Esophagus (tissue), 2 donors: Measurements from ENCODE around the gene TOX2. TPM values are rescaled to one million over a fixed set of nuclear protein-coding genes. Genes with fewer than 3 reads are reported as not detected.

ENCODE experiments used
- H3K27ac ChIP-seq, 2 donors: one replicate each; pipeline ENCODE4 v1.5.1; 2013; ENCODE audit warnings: low read depth in 2 of 2, mild to moderate bottlenecking in 2 of 2, inconsistent platforms in 1 of 2, low read length in 1 of 2, moderate library complexity in 1 of 2
- H3K27me3 ChIP-seq, 2 donors: one replicate each; pipeline ENCODE4 v1.6.1; 2013; ENCODE audit warnings: low read length in 2 of 2, control low read depth in 1 of 2, mild to moderate bottlenecking in 1 of 2; ENCODE audit not compliant: insufficient read depth in 2 of 2, control insufficient read depth in 1 of 2
- H3K36me3 ChIP-seq, 2 donors: one replicate each; pipeline ENCODE4 v1.6.1; 2013; ENCODE audit warnings: low read length in 1 of 2; ENCODE audit not compliant: control insufficient read depth in 2 of 2, insufficient read depth in 2 of 2
- H3K4me1 ChIP-seq, 2 donors: one replicate each; pipeline ENCODE4 v1.6.1; 2013; ENCODE audit warnings: low read length in 1 of 2; ENCODE audit not compliant: control insufficient read depth in 2 of 2, insufficient read depth in 2 of 2
- H3K4me3 ChIP-seq, 2 donors: one replicate each; pipeline ENCODE4 v1.5.1; 2013; ENCODE audit warnings: low read length in 2 of 2, mild to moderate bottlenecking in 2 of 2, low read depth in 1 of 2, moderate library complexity in 1 of 2
- H3K9me3 ChIP-seq, 2 donors: one replicate each; pipeline ENCODE4 v1.6.1; 2013; ENCODE audit warnings: mild to moderate bottlenecking in 2 of 2, low read depth in 1 of 2, low read length in 1 of 2, moderate library complexity in 1 of 2; ENCODE audit not compliant: control insufficient read depth in 2 of 2, insufficient read depth in 1 of 2
- WGBS, 2 donors: extraction: QIAGEN DNeasy Blood & Tissue Kit; methylation state at CpG; one replicate each; pipeline ENCODE4 v1.1.7; 2013; 5-methylcytosine and 5-hydroxymethylcytosine counted together
- polyA plus RNA-seq, 2 donors: library from polyadenylated mRNA; stranded (reverse); fragments of 200-250 nt; gene quantifications; one replicate each; pipeline ENCODE4 v1.2.3, GENCODE V29; 2013
- donor health status: healthy with polysubstance abuse.
- donor health status: Bipolar disorder and iron deficiency.

The TOX2 gene
- polyA plus RNA-seq, 2 donors, result 6.9 to 10.5 TPM

DNA sequence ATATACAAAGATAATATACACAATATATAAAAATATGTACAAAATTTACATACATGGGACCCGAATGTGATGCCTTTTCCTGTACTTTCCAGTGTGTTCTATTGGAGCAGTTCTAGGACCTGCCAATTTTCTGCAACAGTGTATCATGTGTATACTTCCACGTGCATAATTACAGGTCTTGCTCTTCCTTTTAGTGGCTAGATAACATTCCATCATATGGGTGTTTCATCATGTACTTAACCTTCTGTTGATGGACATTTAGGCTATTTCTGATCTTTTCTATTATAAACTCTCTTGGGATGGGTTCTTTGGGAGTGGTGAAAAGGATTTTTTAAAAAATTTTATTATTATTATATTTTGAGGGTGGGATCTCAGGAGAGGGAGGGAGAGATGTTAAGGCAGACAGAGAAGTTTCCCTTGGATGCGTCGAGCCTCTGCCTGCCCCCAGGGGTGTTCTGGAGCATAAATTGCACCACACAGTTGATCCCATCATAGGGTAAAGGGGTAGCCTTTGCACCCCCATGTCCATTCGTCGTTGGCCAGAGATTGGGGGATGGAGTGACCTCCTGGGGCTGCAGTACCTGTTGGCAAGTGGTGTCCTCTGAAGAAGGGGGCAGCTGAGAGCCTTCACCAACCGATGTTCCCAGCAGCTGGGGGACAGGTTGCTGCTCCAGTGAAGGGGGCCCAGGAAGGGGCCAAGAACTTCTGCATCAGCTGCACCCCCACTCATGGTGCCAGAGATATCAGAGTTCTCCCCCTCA lies 110.3 kb downstream of the TOX2 start:
- WGBS, 2 donors, result 69 to 73% methylated on average over 7 of the region's 7 CpGs

DNA sequence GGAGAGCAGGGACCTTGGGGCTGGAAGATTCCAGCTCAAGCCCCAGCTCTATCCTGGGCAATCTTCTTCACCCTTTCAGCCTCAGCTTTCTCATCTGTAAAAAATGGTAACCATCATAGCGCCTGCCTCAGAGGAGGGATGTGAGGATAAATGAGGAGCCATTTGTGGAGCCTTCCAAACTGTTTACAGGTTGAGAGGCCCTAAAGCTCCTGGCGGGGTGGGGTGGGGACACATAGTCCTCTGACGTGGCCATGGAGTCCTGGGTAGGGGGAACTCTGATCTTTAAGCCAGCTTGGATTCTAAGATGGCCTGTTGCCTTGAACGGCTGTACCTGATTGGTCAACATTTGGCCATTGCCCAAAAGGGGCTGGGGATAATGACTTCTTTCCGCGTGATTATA lies 111.1 kb downstream of the TOX2 start:
- H3K9me3 ChIP-seq, result no peaks in the 10 kb centered on the region
- no peak overlapping the region for H3K4me3 ChIP-seq
- WGBS, 2 donors, result 87 to 92% methylated on average over 6 of the region's 6 CpGs
- peaks cover 0 to 4% of the 10 kb centered on the region in 2 donors for H3K36me3 ChIP-seq
- H3K4me1 ChIP-seq, result peaks cover 0 to 3% of the 10 kb centered on the region in 2 donors
- no peaks in the 10 kb centered on the region for H3K27me3 ChIP-seq
- no peak overlapping the region for H3K27ac ChIP-seq

More for the DNA sequence above, 110.3 kb downstream of the TOX2 start:
- no peaks in the 10 kb centered on the region for H3K27me3 ChIP-seq
- no peaks in the 10 kb centered on the region for H3K9me3 ChIP-seq
- peaks cover 0 to 4% of the 10 kb centered on the region in 2 donors for H3K36me3 ChIP-seq
- peaks cover under 1 to 3% of the 10 kb centered on the region in 2 donors for H3K4me1 ChIP-seq
- H3K4me3 ChIP-seq, result no peak overlapping the region
- no peak overlapping the region for H3K27ac ChIP-seq

DNA sequence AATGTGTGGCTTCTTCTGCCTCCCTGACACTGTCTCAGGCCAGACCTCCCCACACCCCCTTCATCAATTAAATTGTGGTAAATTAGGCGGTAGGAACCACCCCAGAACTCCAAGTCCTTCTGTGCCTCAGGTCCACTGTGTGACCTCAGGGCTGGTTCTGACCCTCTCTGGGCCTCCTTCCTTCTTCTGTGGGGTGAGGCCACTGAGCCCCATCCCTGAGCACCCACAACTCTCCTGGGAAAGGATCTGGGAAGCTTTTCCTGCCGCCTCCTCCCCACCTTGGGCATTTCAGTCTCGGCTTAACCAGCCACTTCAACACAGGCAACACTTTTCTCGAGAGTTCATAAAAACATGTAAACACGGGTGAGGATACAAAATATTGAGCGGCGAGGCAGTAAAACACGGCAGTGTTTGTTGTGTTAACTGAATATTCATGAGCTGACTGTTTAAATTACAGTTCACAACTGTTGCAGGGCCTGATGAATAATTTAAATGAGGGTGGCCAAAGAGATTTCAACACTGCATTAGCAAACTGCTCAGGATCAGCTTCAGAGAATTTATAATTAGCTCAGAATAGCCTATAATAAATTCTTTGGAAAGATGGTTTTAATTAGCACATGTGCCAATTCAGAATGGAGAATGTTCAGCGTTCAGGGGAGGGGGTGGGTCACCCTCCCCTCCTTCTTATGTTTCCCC lies 112.1 kb downstream of the TOX2 start:
- 71 to 75% methylated on average over 9 of the region's 9 CpGs for WGBS, 2 donors
- no peaks in the 10 kb centered on the region for H3K36me3 ChIP-seq
- H3K27ac ChIP-seq, result no peak overlapping the region
- peaks cover 0 to 3% of the 10 kb centered on the region in 2 donors for H3K4me1 ChIP-seq
- H3K27me3 ChIP-seq, result no peaks in the 10 kb centered on the region
- H3K9me3 ChIP-seq, result no peaks in the 10 kb centered on the region
- no peak overlapping the region for H3K4me3 ChIP-seq

DNA sequence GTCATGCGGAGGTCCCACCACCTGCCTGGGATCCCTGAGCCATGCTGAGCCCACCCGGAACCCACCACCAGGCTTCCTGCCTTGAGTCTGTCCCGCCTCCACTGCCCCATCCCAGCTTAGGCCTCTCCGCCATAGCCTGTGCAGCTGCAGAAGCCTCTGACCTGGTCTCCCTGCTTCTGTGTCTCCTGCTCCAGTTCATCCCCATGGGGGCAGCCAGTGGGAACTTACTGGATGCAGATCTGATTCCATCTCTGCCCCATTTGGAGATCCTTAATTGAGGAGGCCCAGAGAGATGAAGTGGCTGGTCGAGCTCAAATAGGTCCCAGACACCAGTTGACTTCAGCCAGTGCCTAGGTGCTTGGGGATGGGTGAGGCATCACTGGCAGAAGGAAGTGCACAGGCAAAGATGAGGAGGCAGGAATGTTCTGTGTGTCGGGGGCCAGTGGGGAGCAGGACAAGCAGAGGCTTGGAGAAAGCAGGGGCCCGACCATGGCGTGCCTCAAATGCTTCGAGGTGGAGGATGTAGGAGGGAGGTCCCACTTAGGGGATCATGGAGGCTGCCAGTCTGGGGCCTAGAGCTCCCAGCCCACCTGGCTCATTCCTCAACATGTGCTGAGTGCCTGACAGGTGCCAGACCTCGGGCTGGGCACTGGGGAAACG lies 112.8 kb downstream of the TOX2 start:
- H3K4me3 ChIP-seq, result no peak overlapping the region
- no peaks in the 10 kb centered on the region for H3K9me3 ChIP-seq
- no peak overlapping the region for H3K27ac ChIP-seq
- no peaks in the 10 kb centered on the region for H3K27me3 ChIP-seq
- WGBS, 2 donors, result 80 to 90% methylated on average over 11 of the region's 11 CpGs
- peaks cover 0 to 3% of the 10 kb centered on the region in 2 donors for H3K4me1 ChIP-seq
- H3K36me3 ChIP-seq, result no peaks in the 10 kb centered on the region

DNA sequence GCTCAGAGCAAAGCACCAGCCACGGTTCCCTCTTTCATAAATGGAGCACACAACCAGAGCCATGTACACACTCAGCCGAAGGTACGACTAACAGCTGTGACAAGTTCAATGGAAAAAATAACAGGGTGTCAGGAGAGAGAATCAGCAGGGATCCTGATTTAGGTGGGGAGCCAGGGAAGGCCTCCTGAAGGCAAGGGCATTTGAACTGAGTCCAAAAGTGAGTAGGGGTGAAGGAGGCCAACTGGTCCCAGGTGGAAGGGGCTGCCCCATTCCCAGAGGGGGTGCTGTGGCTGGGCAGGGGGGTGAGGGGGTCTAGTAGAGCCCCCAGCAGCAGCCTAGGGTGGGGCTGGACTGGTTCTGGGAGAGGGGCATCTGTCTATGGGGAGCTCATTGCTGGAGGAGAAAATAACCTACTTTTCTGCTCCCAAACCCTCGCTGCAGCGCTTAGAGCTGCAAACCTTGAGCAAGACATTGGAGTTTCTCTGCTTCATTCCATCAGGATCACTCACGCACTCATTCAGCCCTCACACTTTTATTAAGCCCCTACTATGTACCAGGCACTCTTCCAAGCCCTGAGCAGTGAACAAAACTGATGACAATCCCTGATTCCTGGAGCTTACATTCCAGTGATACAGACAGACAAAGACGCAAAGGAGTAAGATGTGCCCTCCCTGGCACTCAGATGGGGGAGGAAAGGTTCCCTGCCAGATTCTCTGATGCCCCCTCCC lies 113.5 kb downstream of the TOX2 start:
- no peaks in the 10 kb centered on the region for H3K27me3 ChIP-seq
- H3K36me3 ChIP-seq, result no peaks in the 10 kb centered on the region
- no peaks in the 10 kb centered on the region for H3K9me3 ChIP-seq
- H3K4me3 ChIP-seq, result no peak overlapping the region
- 84 to 85% methylated on average over 7 of the region's 7 CpGs for WGBS, 2 donors
- H3K27ac ChIP-seq, result no peak overlapping the region
- H3K4me1 ChIP-seq, result peaks cover 0 to 3% of the 10 kb centered on the region in 2 donors

DNA sequence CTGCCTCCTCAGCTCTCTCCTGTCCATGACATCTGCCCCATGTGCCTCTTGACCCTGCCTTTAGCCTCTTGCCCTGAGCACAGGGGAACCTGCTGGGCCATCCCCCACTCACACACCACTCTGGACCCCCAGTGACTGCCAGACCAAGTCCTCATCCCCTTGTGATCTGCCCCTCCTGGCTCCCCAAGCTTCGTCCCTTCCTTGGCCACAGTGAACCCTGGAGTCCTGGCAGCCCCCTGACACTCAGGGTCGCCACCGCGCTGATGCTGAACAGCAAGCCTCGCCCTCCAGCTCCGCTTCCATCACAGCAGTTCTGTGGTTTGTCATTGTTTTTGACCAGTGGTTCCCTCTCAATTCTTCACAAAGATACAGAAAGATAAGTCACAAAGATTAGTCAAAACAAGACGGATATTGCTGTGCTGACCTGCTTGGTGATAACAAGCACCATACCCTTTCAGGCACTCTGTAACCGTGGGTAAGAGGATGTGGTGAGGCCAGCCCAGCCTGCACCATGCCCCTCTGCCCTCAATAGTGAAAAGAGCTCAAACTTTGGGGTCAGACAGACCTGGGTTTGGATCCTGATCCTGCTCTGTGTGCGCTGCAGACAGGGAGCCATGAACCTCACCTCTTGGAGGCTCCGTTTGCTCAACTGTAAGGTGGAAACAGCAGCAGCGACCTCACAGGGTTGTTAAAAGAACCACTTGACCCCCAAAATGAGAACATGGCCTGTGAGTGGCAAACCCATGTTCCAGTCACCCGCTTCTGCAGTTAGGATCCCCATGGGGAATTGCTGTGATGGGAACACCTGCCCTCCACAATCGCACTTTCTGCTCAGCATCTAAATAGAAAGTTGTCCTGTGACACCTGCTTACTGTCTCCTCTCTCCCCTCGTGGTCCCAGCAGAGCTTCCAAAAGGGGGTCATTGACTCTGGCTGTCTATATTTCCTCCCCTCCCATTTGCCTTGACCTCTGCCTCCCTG lies 114.5 kb downstream of the TOX2 start:
- Histone ChIP-seq H3K27me3 (no peaks in the 10 kb centered on the region), H3K9me3 (no peaks in the 10 kb centered on the region), H3K4me3 (no peak overlapping the region), H3K4me1 (peaks cover 0 to 3% of the 10 kb centered on the region in 2 donors), H3K36me3 (no peaks in the 10 kb centered on the region), H3K27ac (no peak overlapping the region)
- WGBS, 2 donors, result 66 to 68% methylated on average over 14 of the region's 14 CpGs

DNA sequence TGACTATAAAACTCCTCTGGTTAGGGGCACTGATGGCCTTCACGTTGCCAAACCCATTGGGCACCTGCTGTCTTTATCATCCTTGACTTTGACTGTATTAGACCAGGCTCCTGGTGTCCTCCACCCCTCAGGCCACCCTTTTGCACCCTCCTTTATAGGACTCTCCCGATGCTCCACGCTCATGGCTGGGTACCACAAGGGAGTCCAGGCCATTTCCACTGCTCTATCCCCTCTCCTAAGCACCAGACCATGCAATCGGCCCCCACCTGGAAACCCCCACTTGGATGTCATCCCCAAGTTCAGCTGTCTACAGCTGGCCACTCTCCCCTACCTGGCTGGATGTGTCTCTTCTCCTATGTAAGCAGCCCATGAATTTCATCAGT lies 115.2 kb downstream of the TOX2 start:
- Histone ChIP-seq H3K9me3 (no peaks in the 10 kb centered on the region), H3K4me1 (peaks cover 0 to 3% of the 10 kb centered on the region in 2 donors), H3K27ac (no peak overlapping the region), H3K27me3 (no peaks in the 10 kb centered on the region), H3K4me3 (no peak overlapping the region), H3K36me3 (no peaks in the 10 kb centered on the region)
- 84 to 89% methylated on average over 4 of the region's 4 CpGs for WGBS, 2 donors

DNA sequence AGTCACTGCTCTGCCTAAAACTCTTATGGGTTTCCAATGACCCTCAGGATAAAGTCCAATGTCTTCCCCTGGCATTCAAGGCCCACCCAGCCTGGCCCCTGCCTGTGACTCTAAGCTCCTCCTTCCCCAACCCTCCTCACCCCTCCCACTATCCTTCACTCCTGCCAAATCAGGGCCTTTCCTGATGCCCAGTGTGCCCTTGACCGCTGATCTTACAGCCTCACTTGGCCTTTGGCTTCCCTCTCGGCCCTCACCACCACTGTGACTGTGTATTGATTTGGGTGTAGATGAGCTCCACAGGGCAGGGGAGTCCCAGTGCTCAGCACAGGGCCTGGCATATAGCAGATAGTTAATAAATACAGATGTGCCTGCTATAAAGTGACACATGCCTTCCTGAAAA lies 115.7 kb downstream of the TOX2 start:
- Histone ChIP-seq H3K4me3 (no peak overlapping the region), H3K27ac (no peak overlapping the region), H3K36me3 (no peaks in the 10 kb centered on the region), H3K4me1 (peaks cover 0 to 3% of the 10 kb centered on the region in 2 donors), H3K9me3 (no peaks in the 10 kb centered on the region), H3K27me3 (no peaks in the 10 kb centered on the region)
- 80 to 96% methylated on average over 2 of the region's 2 CpGs for WGBS, 2 donors
